Measurements from ENCODE around the gene ZFHX3.

- no peak for TF ChIP-seq EZH2 (IDR thresholded peaks at IDR 0.05; ENCODE audit: insufficient read depth, poor library complexity, severe bottlenecking)
- no peak for TF ChIP-seq EZH2phosphoT487 (IDR thresholded peaks at IDR 0.05; ENCODE audit: insufficient read depth, low read depth)
These were observed 233.7 kb downstream of the ZFHX3 start for GRCh38 chr16:72814226-72814625.

Measured in GM23248 (cell line).